Activated T-helper 2 cell treated with anti-CD3 and anti-CD28 coated beads, Interferon-gamma antibody, Interleukin-2, Interleukin-4, amounts not matched to agents 10 μg/mL and 5 μg/mL and 100 μg/mL, durations not matched to agents 14 hours and 24 hours and 36 hours (primary cell): ENCODE measurements around the gene BAMBI. TPM values are rescaled to one million over a fixed set of nuclear protein-coding genes. Genes with fewer than 3 reads are reported as not detected.
A peak's percentile ranks its signal among the peaks of the same experiment; 100 is the strongest.
"Not testable (repeated sequence)": the region's sequence is repeated elsewhere in the genome, so short reads cannot be mapped to it uniquely, and the experiment has no call there.

Experiments
- DNase-seq: peaks from one replicate; pipeline ENCODE4 v3.0.0; 2021; ENCODE audit warnings: low spot score
- H3K27ac Mint-ChIP-seq: one replicate; pipeline ENCODE4 v1.8.0; 2021; ENCODE audit warnings: mixed read lengths
- H3K27me3 Mint-ChIP-seq: one replicate; pipeline ENCODE4 v1.8.0; 2021; ENCODE audit warnings: low read depth, mixed read lengths
- H3K36me3 Mint-ChIP-seq: one replicate; pipeline ENCODE4 v1.8.0; 2021; ENCODE audit warnings: low read depth, mixed read lengths
- H3K4me1 Mint-ChIP-seq: one replicate; pipeline ENCODE4 v1.8.0; 2021; ENCODE audit warnings: low read depth, mixed read lengths
- H3K4me3 Mint-ChIP-seq: one replicate; pipeline ENCODE4 v1.8.0; 2021; ENCODE audit warnings: low read depth, mild to moderate bottlenecking, moderate library complexity, mixed read lengths
- H3K9me3 Mint-ChIP-seq: one replicate; pipeline ENCODE4 v1.8.0; 2021; ENCODE audit warnings: mixed read lengths
- intact Hi-C: fragments of 100-400 bp; cut with micrococcal nuclease; formaldehyde crosslinking; loops from one replicate; pipeline ENCODE4 v1.15.1; 2023
- total RNA-seq: library from RNA; stranded (reverse); gene quantifications from 2 replicates; pipeline ENCODE4 v1.2.3, GENCODE V29; 2022

BAMBI gene
- total RNA-seq = 0.16 TPM in 2 replicates

- Mint-ChIP-seq H3K4me3 (peak within 1 kb of the TSS; percentile 74), H3K9me3 (no peaks in the 10 kb centered on the region), H3K36me3 (no peaks in the 10 kb centered on the region), H3K4me1 (peaks cover 26% of the 10 kb centered on the region), H3K27ac (no peak within 1 kb of the TSS), H3K27me3 (peaks cover 73% of the 10 kb centered on the region)
- DNase-seq = peak; percentile 88
- intact Hi-C loops = loop anchor here (1.0 to 10.0 kb wide), 5 partner anchors 9 to 1435 kb away; partner anchors contain the start of genes ACBD5, MKX and WAC
These were observed at the start of gene BAMBI for GRCh38 chr10:28676968-28677887. Gene BAMBI, plus strand, starts transcription at chr10:28677521. Its CDS starts 377 bp downstream, at chr10:28677898.

- peak; percentile 40 for DNase-seq
- Mint-ChIP-seq H3K36me3 (peaks cover 3% of the 10 kb centered on the region), H3K4me3 (no peak overlapping the region), H3K27me3 (peaks cover 5% of the 10 kb centered on the region), H3K27ac (no peak overlapping the region), H3K4me1 (peaks cover 4% of the 10 kb centered on the region), H3K9me3 (no peaks in the 10 kb centered on the region)
- intact Hi-C loops = loop anchor here (1.0 kb wide), 1 partner anchor 676 kb away; no protein-coding TSS in a partner anchor
These were observed 49.0 kb upstream of the BAMBI start for GRCh38 chr10:28628184-28628893.

- Mint-ChIP-seq H3K27me3 (peaks cover 5% of the 10 kb centered on the region), H3K27ac (no peak overlapping the region), H3K4me1 (peaks cover 4% of the 10 kb centered on the region), H3K9me3 (no peaks in the 10 kb centered on the region), H3K36me3 (no peaks in the 10 kb centered on the region), H3K4me3 (no peak overlapping the region)
- intact Hi-C loops = no loop called here
- no peak for DNase-seq
These were observed 45.3 kb upstream of the BAMBI start for GRCh38 chr10:28631896-28632583.

GRCh38 chr10:28632584-28632945 lies 44.8 kb upstream of the BAMBI start:
- peaks cover 5% of the 10 kb centered on the region for H3K27me3 Mint-ChIP-seq
- peaks cover 4% of the 10 kb centered on the region for H3K4me1 Mint-ChIP-seq
- no peaks in the 10 kb centered on the region for H3K36me3 Mint-ChIP-seq
- no peak overlapping the region for H3K4me3 Mint-ChIP-seq
- DNase-seq = no peak
- H3K9me3 Mint-ChIP-seq = no peaks in the 10 kb centered on the region
- H3K27ac Mint-ChIP-seq = no peak overlapping the region
- intact Hi-C loops = no loop called here

- no peak for DNase-seq
- Mint-ChIP-seq H3K4me3 (no peak overlapping the region), H3K27ac (no peak overlapping the region), H3K36me3 (no peaks in the 10 kb centered on the region), H3K27me3 (peaks cover 5% of the 10 kb centered on the region), H3K4me1 (no peaks in the 10 kb centered on the region), H3K9me3 (no peaks in the 10 kb centered on the region)
- intact Hi-C loops = no loop called here
These were observed 43.6 kb upstream of the BAMBI start for GRCh38 chr10:28633750-28634149.

GRCh38 chr10:28637346-28637745 lies 40.0 kb upstream of the BAMBI start:
- no peak overlapping the region for H3K27ac Mint-ChIP-seq
- DNase-seq = no peak
- no peaks in the 10 kb centered on the region for H3K4me1 Mint-ChIP-seq
- no peaks in the 10 kb centered on the region for H3K27me3 Mint-ChIP-seq
- intact Hi-C loops = no loop called here
- H3K36me3 Mint-ChIP-seq = no peaks in the 10 kb centered on the region
- no peak overlapping the region for H3K4me3 Mint-ChIP-seq
- H3K9me3 Mint-ChIP-seq = no peaks in the 10 kb centered on the region

GRCh38 chr10:28638392-28638791 lies 38.9 kb upstream of the BAMBI start:
- Mint-ChIP-seq H3K27ac (no peak overlapping the region), H3K4me3 (no peak overlapping the region), H3K36me3 (no peaks in the 10 kb centered on the region), H3K4me1 (no peaks in the 10 kb centered on the region), H3K9me3 (no peaks in the 10 kb centered on the region), H3K27me3 (no peaks in the 10 kb centered on the region)
- intact Hi-C loops = no loop called here
- no peak for DNase-seq

- Mint-ChIP-seq H3K27me3 (no peaks in the 10 kb centered on the region), H3K36me3 (no peaks in the 10 kb centered on the region), H3K4me1 (no peaks in the 10 kb centered on the region), H3K9me3 (no peaks in the 10 kb centered on the region), H3K27ac (no peak overlapping the region), H3K4me3 (no peak overlapping the region)
- DNase-seq = no peak
- intact Hi-C loops = no loop called here
These were observed 36.8 kb upstream of the BAMBI start for GRCh38 chr10:28640551-28640950.

- Mint-ChIP-seq H3K27me3 (no peaks in the 10 kb centered on the region), H3K27ac (no peak overlapping the region), H3K4me3 (no peak overlapping the region), H3K4me1 (no peaks in the 10 kb centered on the region), H3K36me3 (no peaks in the 10 kb centered on the region), H3K9me3 (no peaks in the 10 kb centered on the region)
- DNase-seq = no peak
- intact Hi-C loops = no loop called here
These were observed 32.7 kb upstream of the BAMBI start for GRCh38 chr10:28644647-28645046.

- Mint-ChIP-seq H3K27me3 (no peaks in the 10 kb centered on the region), H3K36me3 (no peaks in the 10 kb centered on the region), H3K9me3 (no peaks in the 10 kb centered on the region), H3K27ac (no peak overlapping the region), H3K4me3 (no peak overlapping the region), H3K4me1 (no peaks in the 10 kb centered on the region)
- DNase-seq = no peak
- intact Hi-C loops = no loop called here
These were observed 25.2 kb upstream of the BAMBI start for GRCh38 chr10:28652106-28652505.

- intact Hi-C loops = no loop called here
- Mint-ChIP-seq H3K27ac (no peak overlapping the region), H3K4me3 (no peak overlapping the region), H3K36me3 (no peaks in the 10 kb centered on the region), H3K27me3 (no peaks in the 10 kb centered on the region), H3K9me3 (no peaks in the 10 kb centered on the region), H3K4me1 (no peaks in the 10 kb centered on the region)
- no peak for DNase-seq
These were observed 24.6 kb upstream of the BAMBI start for GRCh38 chr10:28652703-28653102.

GRCh38 chr10:28658824-28659223 lies 18.5 kb upstream of the BAMBI start:
- H3K9me3 Mint-ChIP-seq, intact Hi-C loops, DNase-seq, H3K4me1 Mint-ChIP-seq, H3K27ac Mint-ChIP-seq, H3K36me3 Mint-ChIP-seq, H3K4me3 Mint-ChIP-seq: not testable (repeated sequence)
- H3K27me3 Mint-ChIP-seq = peaks cover 12% of the 10 kb centered on the region
